HepG2 (cell line): ENCODE measurements around the gene PSMA7. TPM values are rescaled to one million over a fixed set of nuclear protein-coding genes. Genes with fewer than 3 reads are reported as not detected.

Experiments
- BRD4 ChIP-seq: sonication (generic); formaldehyde crosslinking; IDR thresholded peaks from 2 replicates; pipeline ENCODE4 v1.4.0; 2020; ENCODE audit warnings: missing genetic modification reagents
- CHCHD3 ChIP-seq: sonication (generic); formaldehyde crosslinking; IDR thresholded peaks from 2 replicates; pipeline ENCODE4 v1.8.0; 2022; ENCODE audit warnings: mild to moderate bottlenecking, missing genetic modification reagents, moderate library complexity
- MAF1 ChIP-seq: sonication (generic); formaldehyde crosslinking; IDR thresholded peaks from 2 replicates; pipeline ENCODE4 v1.5.0; 2020; ENCODE audit warnings: missing genetic modification reagents, borderline replicate concordance
- MEF2D ChIP-seq: sonication (generic); formaldehyde crosslinking; IDR thresholded peaks from 2 replicates; pipeline ENCODE4 v1.5.1; 2020; ENCODE audit warnings: mild to moderate bottlenecking, missing genetic modification reagents
- NPAS2 ChIP-seq: sonication (generic); formaldehyde crosslinking; IDR thresholded peaks from 2 replicates; pipeline ENCODE4 v1.8.0; 2022; ENCODE audit warnings: mild to moderate bottlenecking, missing genetic modification reagents, borderline replicate concordance
- POLR2AphosphoS5 ChIP-seq: IDR thresholded peaks from 2 replicates; pipeline ENCODE4 v1.6.1; 2012; ENCODE audit warnings: low read depth, low read length
- REPIN1 ChIP-seq: sonication (generic); formaldehyde crosslinking; IDR thresholded peaks from 2 replicates; pipeline ENCODE4 v1.8.0; 2022; ENCODE audit warnings: missing genetic modification reagents, low read depth, mild to moderate bottlenecking, borderline replicate concordance
- ZFP36L2 ChIP-seq: sonication (generic); formaldehyde crosslinking; IDR thresholded peaks from 2 replicates; pipeline ENCODE4 v1.4.0; 2020; ENCODE audit warnings: missing genetic modification reagents
- ZNF101 ChIP-seq: sonication (generic); formaldehyde crosslinking; IDR thresholded peaks from 2 replicates; pipeline ENCODE4 v1.4.0; 2020; ENCODE audit warnings: mild to moderate bottlenecking, low read depth, missing genetic modification reagents, borderline replicate concordance
- ZNF260 ChIP-seq: sonication (generic); formaldehyde crosslinking; IDR thresholded peaks from 2 replicates; pipeline ENCODE4 v1.4.0; 2020; ENCODE audit warnings: missing genetic modification reagents, low read depth, mild to moderate bottlenecking, borderline replicate concordance
- ZNF607 ChIP-seq: sonication (generic); formaldehyde crosslinking; IDR thresholded peaks from 2 replicates; pipeline ENCODE4 v1.5.1; 2020; ENCODE audit warnings: missing genetic modification reagents, mild to moderate bottlenecking, borderline replicate concordance
- ZNF816 ChIP-seq: sonication (generic); formaldehyde crosslinking; IDR thresholded peaks from 2 replicates; pipeline ENCODE4 v1.8.0; 2022; ENCODE audit warnings: missing genetic modification reagents, mild to moderate bottlenecking, borderline replicate concordance
- ZSCAN21 ChIP-seq: sonication (generic); formaldehyde crosslinking; IDR thresholded peaks from 2 replicates; pipeline ENCODE4 v1.8.0; 2022; ENCODE audit warnings: mild to moderate bottlenecking, missing genetic modification reagents, moderate library complexity, borderline replicate concordance
- ZSCAN31 ChIP-seq: sonication (generic); formaldehyde crosslinking; IDR thresholded peaks from 2 replicates; pipeline ENCODE4 v1.5.0; 2020; ENCODE audit warnings: low read depth, mild to moderate bottlenecking, missing genetic modification reagents
- polyA plus RNA-seq, 8 experiments: library from polyadenylated mRNA; depleted of rRNA in 3 of 8; stranded (reverse) in 7 of 8; unstranded in 1 of 8; fragments of >200 nt; fragmentation: Illumina TruSeq in 4 of 8; extraction: Trizol in 4 of 8; gene quantifications; 2 replicates each; pipeline versions ENCODE4 v1.2.1 to v1.2.3, GENCODE V29; 2011 to 2016; ENCODE audit warnings: low read depth in 4 of 8, missing spikeins in 1 of 8, mixed read lengths in 1 of 8; ENCODE audit not compliant: insufficient read depth in 1 of 8
- total RNA-seq, 5 experiments: library from RNA; depleted of rRNA; stranded (reverse); fragments of >200 nt; fragmentation: Illumina TruSeq; extraction: Trizol; gene quantifications; 2 replicates each; pipeline ENCODE4 v1.2.3, GENCODE V29; 2016; ENCODE audit warnings: low read depth in 1 of 5
- TF ChIP-seq, protein P1 (sequence below): sonication (generic); formaldehyde crosslinking; IDR thresholded peaks from 2 replicates; pipeline ENCODE4 v1.5.1; 2020; ENCODE audit warnings: mild to moderate bottlenecking, missing genetic modification reagents, moderate library complexity
- TF ChIP-seq, protein P2 (sequence below): sonication (generic); formaldehyde crosslinking; IDR thresholded peaks from 2 replicates; pipeline ENCODE4 v1.4.0; 2020; ENCODE audit warnings: missing genetic modification reagents
- TF ChIP-seq, protein P3 (sequence below): sonication (generic); formaldehyde crosslinking; IDR thresholded peaks from 2 replicates; pipeline ENCODE4 v1.4.0; 2020; ENCODE audit warnings: mild to moderate bottlenecking, missing genetic modification reagents, borderline replicate concordance
- TF ChIP-seq, protein P4 (sequence below), 2 experiments: fragments of 450-650 bp in 1 of 2; sonication (generic) in 1 of 2; formaldehyde crosslinking; IDR thresholded peaks; 2 replicates each; pipeline versions ENCODE4 v1.5.0 to v1.8.0; 2020 to 2022; ENCODE audit warnings: mild to moderate bottlenecking in 1 of 2, missing genetic modification reagents in 1 of 2
- TF ChIP-seq, protein P5 (sequence below): IDR thresholded peaks from 2 replicates; pipeline ENCODE4 v1.6.1; 2016; ENCODE audit warnings: low read depth, borderline replicate concordance

Gene PSMA7
- total and polyA plus RNA-seq, 2 of the 13 experiments (the other 11 are each of a cell fraction or from before 2014, with no cell fraction given) = 531 to 631 TPM

DNA sequence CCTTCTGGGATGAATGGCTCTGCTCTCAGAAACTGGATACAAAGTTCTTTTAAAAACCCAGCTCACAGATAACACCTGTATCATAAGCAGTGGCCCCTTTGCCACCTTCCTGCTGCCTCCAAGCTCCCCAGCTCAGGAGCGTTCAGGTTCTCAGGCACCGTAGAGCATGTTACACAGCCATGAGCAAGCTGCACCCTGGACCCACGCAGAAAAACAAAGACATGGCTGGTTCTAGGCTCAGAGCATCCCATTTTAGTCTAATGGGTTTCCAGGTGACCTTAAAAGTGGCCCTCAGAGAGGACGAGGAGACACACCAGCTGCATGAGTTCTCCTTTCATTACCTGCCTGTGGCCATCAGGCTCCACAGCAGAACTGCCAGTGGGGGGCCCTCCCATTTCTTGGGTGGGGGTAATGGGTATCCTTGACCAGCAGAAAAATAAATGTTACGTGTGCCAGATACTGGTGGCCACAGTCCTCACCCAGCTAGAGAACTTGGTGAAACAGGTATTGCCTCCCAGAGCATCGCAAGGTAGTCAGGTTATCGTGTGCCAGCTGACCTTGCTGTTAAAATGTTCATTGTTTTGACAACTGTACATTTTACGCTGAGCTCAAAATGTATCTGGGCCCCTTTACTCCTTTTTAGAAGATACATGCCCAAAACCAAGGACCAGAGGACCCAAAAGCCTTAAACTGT, 7.5 kb downstream of the PSMA7 start (continued):
- TF ChIP-seq, protein P1, sequence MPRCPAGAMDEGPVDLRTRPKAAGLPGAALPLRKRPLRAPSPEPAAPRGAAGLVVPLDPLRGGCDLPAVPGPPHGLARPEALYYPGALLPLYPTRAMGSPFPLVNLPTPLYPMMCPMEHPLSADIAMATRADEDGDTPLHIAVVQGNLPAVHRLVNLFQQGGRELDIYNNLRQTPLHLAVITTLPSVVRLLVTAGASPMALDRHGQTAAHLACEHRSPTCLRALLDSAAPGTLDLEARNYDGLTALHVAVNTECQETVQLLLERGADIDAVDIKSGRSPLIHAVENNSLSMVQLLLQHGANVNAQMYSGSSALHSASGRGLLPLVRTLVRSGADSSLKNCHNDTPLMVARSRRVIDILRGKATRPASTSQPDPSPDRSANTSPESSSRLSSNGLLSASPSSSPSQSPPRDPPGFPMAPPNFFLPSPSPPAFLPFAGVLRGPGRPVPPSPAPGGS (CRISPR knock-in tag) = peak; percentile 40; the same call in 1 of the 2 replicates
- TF ChIP-seq ZFP36L2 (CRISPR knock-in tag) (no peak), BRD4 (CRISPR knock-in tag) (no peak), ZNF816 (no peak), ZNF101 (CRISPR knock-in tag) (no peak), POLR2AphosphoS5 (peak; percentile 15), MAF1 (CRISPR knock-in tag) (no peak), ZNF607 (no peak), ZSCAN31 (CRISPR knock-in tag) (no peak), ZSCAN21 (CRISPR knock-in tag) (no peak), REPIN1 (CRISPR knock-in tag) (no peak), NPAS2 (CRISPR knock-in tag) (no peak), CHCHD3 (CRISPR knock-in tag) (no peak), ZNF260 (no peak), MEF2D (CRISPR knock-in tag) (no peak)
- TF ChIP-seq, protein P2, sequence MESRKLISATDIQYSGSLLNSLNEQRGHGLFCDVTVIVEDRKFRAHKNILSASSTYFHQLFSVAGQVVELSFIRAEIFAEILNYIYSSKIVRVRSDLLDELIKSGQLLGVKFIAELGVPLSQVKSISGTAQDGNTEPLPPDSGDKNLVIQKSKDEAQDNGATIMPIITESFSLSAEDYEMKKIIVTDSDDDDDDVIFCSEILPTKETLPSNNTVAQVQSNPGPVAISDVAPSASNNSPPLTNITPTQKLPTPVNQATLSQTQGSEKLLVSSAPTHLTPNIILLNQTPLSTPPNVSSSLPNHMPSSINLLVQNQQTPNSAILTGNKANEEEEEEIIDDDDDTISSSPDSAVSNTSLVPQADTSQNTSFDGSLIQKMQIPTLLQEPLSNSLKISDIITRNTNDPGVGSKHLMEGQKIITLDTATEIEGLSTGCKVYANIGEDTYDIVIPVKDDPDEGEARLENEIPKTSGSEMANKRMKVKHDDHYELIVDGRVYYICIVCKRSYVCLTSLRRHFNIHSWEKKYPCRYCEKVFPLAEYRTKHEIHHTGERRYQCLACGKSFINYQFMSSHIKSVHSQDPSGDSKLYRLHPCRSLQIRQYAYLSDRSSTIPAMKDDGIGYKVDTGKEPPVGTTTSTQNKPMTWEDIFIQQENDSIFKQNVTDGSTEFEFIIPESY (CRISPR knock-in tag) = no peak
- TF ChIP-seq, protein P3, sequence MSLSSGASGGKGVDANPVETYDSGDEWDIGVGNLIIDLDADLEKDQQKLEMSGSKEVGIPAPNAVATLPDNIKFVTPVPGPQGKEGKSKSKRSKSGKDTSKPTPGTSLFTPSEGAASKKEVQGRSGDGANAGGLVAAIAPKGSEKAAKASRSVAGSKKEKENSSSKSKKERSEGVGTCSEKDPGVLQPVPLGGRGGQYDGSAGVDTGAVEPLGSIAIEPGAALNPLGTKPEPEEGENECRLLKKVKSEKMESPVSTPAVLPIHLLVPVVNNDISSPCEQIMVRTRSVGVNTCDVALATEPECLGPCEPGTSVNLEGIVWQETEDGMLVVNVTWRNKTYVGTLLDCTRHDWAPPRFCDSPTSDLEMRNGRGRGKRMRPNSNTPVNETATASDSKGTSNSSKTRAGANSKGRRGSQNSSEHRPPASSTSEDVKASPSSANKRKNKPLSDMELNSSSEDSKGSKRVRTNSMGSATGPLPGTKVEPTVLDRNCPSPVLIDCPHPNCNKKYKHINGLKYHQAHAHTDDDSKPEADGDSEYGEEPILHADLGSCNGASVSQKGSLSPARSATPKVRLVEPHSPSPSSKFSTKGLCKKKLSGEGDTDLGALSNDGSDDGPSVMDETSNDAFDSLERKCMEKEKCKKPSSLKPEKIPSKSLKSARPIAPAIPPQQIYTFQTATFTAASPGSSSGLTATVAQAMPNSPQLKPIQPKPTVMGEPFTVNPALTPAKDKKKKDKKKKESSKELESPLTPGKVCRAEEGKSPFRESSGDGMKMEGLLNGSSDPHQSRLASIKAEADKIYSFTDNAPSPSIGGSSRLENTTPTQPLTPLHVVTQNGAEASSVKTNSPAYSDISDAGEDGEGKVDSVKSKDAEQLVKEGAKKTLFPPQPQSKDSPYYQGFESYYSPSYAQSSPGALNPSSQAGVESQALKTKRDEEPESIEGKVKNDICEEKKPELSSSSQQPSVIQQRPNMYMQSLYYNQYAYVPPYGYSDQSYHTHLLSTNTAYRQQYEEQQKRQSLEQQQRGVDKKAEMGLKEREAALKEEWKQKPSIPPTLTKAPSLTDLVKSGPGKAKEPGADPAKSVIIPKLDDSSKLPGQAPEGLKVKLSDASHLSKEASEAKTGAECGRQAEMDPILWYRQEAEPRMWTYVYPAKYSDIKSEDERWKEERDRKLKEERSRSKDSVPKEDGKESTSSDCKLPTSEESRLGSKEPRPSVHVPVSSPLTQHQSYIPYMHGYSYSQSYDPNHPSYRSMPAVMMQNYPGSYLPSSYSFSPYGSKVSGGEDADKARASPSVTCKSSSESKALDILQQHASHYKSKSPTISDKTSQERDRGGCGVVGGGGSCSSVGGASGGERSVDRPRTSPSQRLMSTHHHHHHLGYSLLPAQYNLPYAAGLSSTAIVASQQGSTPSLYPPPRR (CRISPR knock-in tag) = no peak
- TF ChIP-seq, protein P4, sequence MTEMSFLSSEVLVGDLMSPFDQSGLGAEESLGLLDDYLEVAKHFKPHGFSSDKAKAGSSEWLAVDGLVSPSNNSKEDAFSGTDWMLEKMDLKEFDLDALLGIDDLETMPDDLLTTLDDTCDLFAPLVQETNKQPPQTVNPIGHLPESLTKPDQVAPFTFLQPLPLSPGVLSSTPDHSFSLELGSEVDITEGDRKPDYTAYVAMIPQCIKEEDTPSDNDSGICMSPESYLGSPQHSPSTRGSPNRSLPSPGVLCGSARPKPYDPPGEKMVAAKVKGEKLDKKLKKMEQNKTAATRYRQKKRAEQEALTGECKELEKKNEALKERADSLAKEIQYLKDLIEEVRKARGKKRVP (CRISPR knock-in tag; IDR thresholded peaks at IDR 0.05) = no peak
- TF ChIP-seq, protein P5, sequence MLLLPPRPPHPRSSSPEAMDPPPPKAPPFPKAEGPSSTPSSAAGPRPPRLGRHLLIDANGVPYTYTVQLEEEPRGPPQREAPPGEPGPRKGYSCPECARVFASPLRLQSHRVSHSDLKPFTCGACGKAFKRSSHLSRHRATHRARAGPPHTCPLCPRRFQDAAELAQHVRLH (CRISPR knock-in tag) = no peak
